Keratinocyte (primary cell): ENCODE measurements around the gene RAD9B. TPM values are rescaled to one million over a fixed set of nuclear protein-coding genes. Genes with fewer than 3 reads are reported as not detected.

Experiments
- DNase-seq: peaks from one replicate; pipeline ENCODE4 v3.0.0-alpha.2; 2011; ENCODE audit warnings: low read depth, missing footprints, low spot score
- FAIRE-seq: peaks from 2 replicates; lab custom pipeline; 2011; peaks lifted over from hg19 to GRCh38; lab: Jason Lieb, UNC
- H2AFZ ChIP-seq: 2 replicates; pipeline ENCODE4 v1.6.0; 2012; ENCODE audit warnings: low read length, control low read depth, inconsistent platforms; ENCODE audit not compliant: control insufficient read depth
- H3K27ac ChIP-seq: 2 replicates; pipeline ENCODE4 v1.5.1; 2011; ENCODE audit warnings: low read length; ENCODE audit not compliant: control insufficient read depth, insufficient read depth
- H3K27me3 ChIP-seq: 3 replicates; pipeline ENCODE4 v1.6.0; 2011; ENCODE audit warnings: low read length; ENCODE audit not compliant: control insufficient read depth, insufficient read depth; ENCODE audit errors: extremely low read depth
- H3K36me3 ChIP-seq, 2 experiments: 2 replicates in 1 of 2; 3 replicates in 1 of 2; pipeline ENCODE4 v1.5.1; 2011; ENCODE audit warnings: low read length in 2 of 2, mild to moderate bottlenecking in 1 of 2; ENCODE audit not compliant: control insufficient read depth in 2 of 2, insufficient read depth in 2 of 2; ENCODE audit errors: extremely low read depth in 1 of 2
- H3K4me1 ChIP-seq: 3 replicates; pipeline ENCODE4 v1.5.1; 2011; ENCODE audit warnings: low read length; ENCODE audit not compliant: control insufficient read depth, insufficient read depth; ENCODE audit errors: extremely low read depth
- H3K4me2 ChIP-seq: 3 replicates; pipeline ENCODE4 v1.6.0; 2011; ENCODE audit warnings: low read depth, low read length; ENCODE audit not compliant: control insufficient read depth, insufficient read depth; ENCODE audit errors: extremely low read depth
- H3K4me3 ChIP-seq, 3 experiments: fragments of 200-600 bp in 1 of 3; sonication (generic) in 1 of 3; 2 replicates in 2 of 3; 3 replicates in 1 of 3; pipeline ENCODE4 v1.5.1; 2011 to 2016; ENCODE audit warnings: low read length in 3 of 3, mild to moderate bottlenecking in 3 of 3, control low read depth in 2 of 3, inconsistent platforms in 1 of 3, low read depth in 1 of 3, mixed read lengths in 1 of 3, mixed run types in 1 of 3, moderate library complexity in 1 of 3; ENCODE audit not compliant: control insufficient read depth in 2 of 3, insufficient read depth in 2 of 3; ENCODE audit errors: extremely low read depth in 1 of 3
- H3K79me2 ChIP-seq: 2 replicates; pipeline ENCODE4 v1.6.0; 2012; ENCODE audit warnings: low read length; ENCODE audit not compliant: control insufficient read depth, insufficient read depth
- H3K9ac ChIP-seq: 3 replicates; pipeline ENCODE4 v1.6.0; 2011; ENCODE audit warnings: low read length; ENCODE audit not compliant: control insufficient read depth, insufficient read depth; ENCODE audit errors: extremely low read depth
- H3K9me1 ChIP-seq: 3 replicates; pipeline ENCODE4 v1.6.0; 2011; ENCODE audit warnings: low read length; ENCODE audit not compliant: control insufficient read depth, insufficient read depth; ENCODE audit errors: extremely low read depth
- H3K9me3 ChIP-seq: 2 replicates; pipeline ENCODE4 v1.5.1; 2012; ENCODE audit warnings: low read depth, low read length; ENCODE audit not compliant: control insufficient read depth
- H4K20me1 ChIP-seq: 3 replicates; pipeline ENCODE4 v1.6.0; 2011; ENCODE audit warnings: low read length; ENCODE audit not compliant: control insufficient read depth, insufficient read depth; ENCODE audit errors: extremely low read depth
- EZH2 ChIP-seq: IDR thresholded peaks from one replicate; pipeline ENCODE4 v1.6.1; 2012; ENCODE audit warnings: inconsistent platforms, mild to moderate bottlenecking, low read length, moderate library complexity
- dilution Hi-C: fragments of 300-500 bp; cut with MboI; formaldehyde crosslinking; loops from one replicate; pipeline ENCODE4 v1.7.0; 2020; ENCODE audit warnings: low sequenced_read_pairs; ENCODE audit not compliant: extremely low pct_ligation_motif_present
- polyA plus RNA-seq, 5 experiments: library from polyadenylated mRNA; depleted of rRNA in 3 of 5; stranded (reverse) in 3 of 5; stranded (forward) in 1 of 5; unstranded in 1 of 5; fragments of >200 nt; gene quantifications; 1 replicate in 1 of 5; 2 replicates in 3 of 5; 3 replicates in 1 of 5; pipeline versions ENCODE4 v1.2.1 to v1.2.3, GENCODE V29; 2011 to 2012; ENCODE audit warnings: missing spikeins in 2 of 5, low read depth in 1 of 5, low replicate concordance in 1 of 5
- TF ChIP-seq, protein P1 (sequence below), 3 experiments: IDR thresholded peaks in 1 of 3; conservative IDR thresholded peaks in 1 of 3; optimal IDR thresholded peaks in 1 of 3; 2 replicates in 2 of 3; 3 replicates in 1 of 3; pipeline versions ENCODE3 to v1.5.1; 2011; ENCODE audit warnings: low read length in 3 of 3, mild to moderate bottlenecking in 3 of 3, moderate library complexity in 2 of 3, control low read depth in 1 of 3, inconsistent platforms in 1 of 3; ENCODE audit not compliant: insufficient read depth in 2 of 3; ENCODE audit errors: extremely low read depth in 1 of 3

The RAD9B gene
- polyA plus RNA-seq, 1 donor (not counting 4 experiments of a cell fraction or from before 2014, with no cell fraction given): 0.31 TPM

DNA sequence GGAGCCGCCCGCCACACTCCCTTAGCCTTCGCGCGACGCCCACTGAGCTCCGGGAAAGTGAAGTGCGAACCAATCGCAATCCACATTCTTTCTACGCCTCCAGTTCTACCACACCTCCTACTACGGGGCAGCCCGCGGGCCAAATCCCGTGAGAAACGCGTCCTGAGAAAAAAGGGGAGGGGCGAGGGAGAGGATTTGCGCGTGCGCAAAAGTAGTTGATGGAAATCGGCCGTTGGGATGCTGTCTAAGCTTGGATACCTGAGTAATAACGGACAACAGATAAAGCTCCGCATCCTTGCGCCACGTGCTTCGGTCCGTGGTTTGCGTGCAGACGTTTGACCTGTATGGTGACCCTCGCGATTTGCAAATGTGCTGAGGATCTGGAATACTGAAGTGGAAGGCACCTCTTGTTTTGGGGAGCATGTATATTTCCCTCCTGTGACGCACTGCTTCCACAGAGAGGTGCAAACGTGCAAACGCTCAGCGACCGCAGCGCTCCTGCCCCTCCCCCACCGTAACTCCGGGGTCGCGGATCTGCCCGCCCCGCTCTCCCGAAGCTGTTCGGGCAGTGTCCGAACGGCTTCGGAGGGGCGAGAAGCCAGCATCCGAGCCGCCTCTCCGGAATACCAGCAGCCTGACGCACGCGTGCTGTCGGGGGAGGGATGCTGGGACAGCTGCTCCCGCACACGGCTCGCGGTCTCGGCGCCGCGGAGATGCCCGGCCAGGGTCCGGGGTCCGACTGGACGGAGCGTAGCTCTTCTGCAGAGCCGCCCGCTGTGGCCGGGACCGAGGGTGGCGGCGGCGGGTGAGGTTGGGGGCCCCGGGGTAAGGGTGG lies 33.7 kb upstream of the RAD9B start, which contains the start of the genes FAM216A and GPN3:
TSS of gene FAM216A (plus strand) at position 632 of the 835 bp plus-strand sequence. CDS start at position 663, 31 bp downstream.
TSS of gene GPN3 (minus strand) at position 44 of the 835 bp plus-strand sequence. CDS start 54 bp downstream, outside the sequence.
- Histone ChIP-seq H3K79me2 (peaks cover 21% of the 10 kb centered on the region), H3K9me3 (no peaks in the 10 kb centered on the region), H3K9me1 (no peaks in the 10 kb centered on the region), H3K4me2 (peak within 1 kb of the TSS; percentile 98), H4K20me1 (no peaks in the 10 kb centered on the region), H3K27me3 (no peaks in the 10 kb centered on the region), H3K36me3 (peaks cover 3 to 8% of the 10 kb centered on the region in 2 experiments), H3K4me1 (peaks cover 10% of the 10 kb centered on the region), H2AFZ (peak within 1 kb of the TSS; percentile 99), H3K27ac (peak within 1 kb of the TSS; percentile 88), H3K9ac (peak within 1 kb of the TSS; percentile 85), H3K4me3 (peak within 1 kb of the TSS; percentile 51 to 79 (median 73))
- FAIRE-seq: peak; percentile 58
- dilution Hi-C loops: no loop called here
- TF ChIP-seq, protein P1, sequence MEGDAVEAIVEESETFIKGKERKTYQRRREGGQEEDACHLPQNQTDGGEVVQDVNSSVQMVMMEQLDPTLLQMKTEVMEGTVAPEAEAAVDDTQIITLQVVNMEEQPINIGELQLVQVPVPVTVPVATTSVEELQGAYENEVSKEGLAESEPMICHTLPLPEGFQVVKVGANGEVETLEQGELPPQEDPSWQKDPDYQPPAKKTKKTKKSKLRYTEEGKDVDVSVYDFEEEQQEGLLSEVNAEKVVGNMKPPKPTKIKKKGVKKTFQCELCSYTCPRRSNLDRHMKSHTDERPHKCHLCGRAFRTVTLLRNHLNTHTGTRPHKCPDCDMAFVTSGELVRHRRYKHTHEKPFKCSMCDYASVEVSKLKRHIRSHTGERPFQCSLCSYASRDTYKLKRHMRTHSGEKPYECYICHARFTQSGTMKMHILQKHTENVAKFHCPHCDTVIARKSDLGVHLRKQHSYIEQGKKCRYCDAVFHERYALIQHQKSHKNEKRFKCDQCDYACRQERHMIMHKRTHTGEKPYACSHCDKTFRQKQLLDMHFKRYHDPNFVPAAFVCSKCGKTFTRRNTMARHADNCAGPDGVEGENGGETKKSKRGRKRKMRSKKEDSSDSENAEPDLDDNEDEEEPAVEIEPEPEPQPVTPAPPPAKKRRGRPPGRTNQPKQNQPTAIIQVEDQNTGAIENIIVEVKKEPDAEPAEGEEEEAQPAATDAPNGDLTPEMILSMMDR (optimal IDR thresholded peaks at IDR 0.05 in 1 of 3, IDR thresholded peaks at IDR 0.05 in 1 of 3, conservative IDR thresholded peaks at IDR 0.05 in 1 of 3; ENCODE audit: extremely low read depth in 1 of 3, insufficient read depth in 2 of 3, low read length in 3 of 3): no peak
- no peak for TF ChIP-seq EZH2
- DNase-seq: peak; percentile 88

DNA sequence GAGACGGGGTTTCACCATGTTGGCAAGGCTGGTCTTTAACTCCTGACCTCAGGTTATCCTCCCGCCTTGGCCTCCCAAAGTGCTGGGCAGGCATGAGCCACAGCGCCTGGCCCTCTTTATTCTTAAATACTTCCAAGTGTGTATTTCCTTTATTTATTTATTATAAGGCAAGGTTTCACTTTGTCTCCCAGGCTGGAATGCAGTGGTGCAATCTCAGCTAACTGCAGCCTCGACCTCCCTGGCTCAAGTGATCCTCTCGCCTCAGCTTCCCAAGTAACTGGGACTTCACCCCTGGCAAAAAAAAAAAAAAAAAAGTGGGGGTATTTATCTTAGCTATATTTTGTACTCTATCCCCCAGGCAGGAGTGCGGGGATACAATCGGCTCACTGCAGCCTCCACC lies 26.7 kb upstream of the RAD9B start:
- Histone ChIP-seq H2AFZ (no peak overlapping the region), H3K9me3 (no peaks in the 10 kb centered on the region), H3K27me3 (no peaks in the 10 kb centered on the region), H3K27ac (no peak overlapping the region), H3K9me1 (no peaks in the 10 kb centered on the region), H3K36me3 (peaks cover 0 to under 1% of the 10 kb centered on the region in 2 experiments), H3K4me1 (no peaks in the 10 kb centered on the region), H3K9ac (no peak overlapping the region), H3K4me3 (no peak overlapping the region), H4K20me1 (no peaks in the 10 kb centered on the region), H3K79me2 (no peaks in the 10 kb centered on the region), H3K4me2 (no peak overlapping the region)
- TF ChIP-seq, protein P1 (optimal IDR thresholded peaks at IDR 0.05 in 1 of 3, IDR thresholded peaks at IDR 0.05 in 1 of 3, conservative IDR thresholded peaks at IDR 0.05 in 1 of 3; ENCODE audit: extremely low read depth in 1 of 3, insufficient read depth in 2 of 3, low read length in 3 of 3): no peak
- no peak for TF ChIP-seq EZH2
- FAIRE-seq: no peak
- dilution Hi-C loops: no loop called here
- DNase-seq: no peak
